ENCODE measurements around the gene SCML2.

GRCh38 chrX:18401848-18402213 lies 47.3 kb upstream of the SCML2 start:
- no peak for TF ChIP-seq CTCF (IDR thresholded peaks at IDR 0.05)
- TF ChIP-seq POLR2A (IDR thresholded peaks at IDR 0.05): no peak
